SK-N-SH treated with all-trans-retinoic acid at 6 μM for 48 hours (cell line): ENCODE results near the gene CLK3.

ENCODE experiments used
- ATAC-seq: fragments of 200-7000 bp; cut with Tn5 transposase; 3 replicates; pipeline ENCODE4 v1.9.1; 2020; ENCODE audit warnings: mild to moderate bottlenecking, moderate library complexity
- ARNTL ChIP-seq: fragments of 450-650 bp; formaldehyde crosslinking; IDR thresholded peaks from 2 replicates; pipeline ENCODE4 v1.5.0; 2020; ENCODE audit warnings: low read depth, mild to moderate bottlenecking, moderate library complexity, borderline replicate concordance
- BACH2 ChIP-seq: fragments of 250-450 bp; sonication (Bioruptor Pico); IDR thresholded peaks from 2 replicates; pipeline ENCODE4 v1.9.0; 2021; ENCODE audit warnings: mild to moderate bottlenecking, borderline replicate concordance
- CSDC2 ChIP-seq: fragments of 250-450 bp; sonication (Bioruptor Pico); IDR thresholded peaks from 2 replicates; pipeline ENCODE4 v1.5.0; 2020; ENCODE audit warnings: mild to moderate bottlenecking, moderate library complexity
- GLIS3 ChIP-seq: fragments of 250-450 bp; sonication (Bioruptor Pico); IDR thresholded peaks from 2 replicates; pipeline ENCODE4 v1.5.0; 2020; ENCODE audit warnings: mild to moderate bottlenecking, moderate library complexity
- ISL1 ChIP-seq: fragments of 250-450 bp; sonication (Bioruptor Pico); IDR thresholded peaks from 2 replicates; pipeline ENCODE4 v2.1.2; 2022; ENCODE audit warnings: mild to moderate bottlenecking, moderate library complexity
- OSR1 ChIP-seq: fragments of 250-450 bp; sonication (Bioruptor Pico); IDR thresholded peaks from 2 replicates; pipeline ENCODE4 v1.8.0; 2022; ENCODE audit warnings: moderate library complexity, mild to moderate bottlenecking, inconsistent platforms
- PPARA ChIP-seq: fragments of 250-450 bp; sonication (Bioruptor Pico); IDR thresholded peaks from 2 replicates; pipeline ENCODE4 v1.5.0; 2020; ENCODE audit warnings: mild to moderate bottlenecking, borderline replicate concordance
- RARB ChIP-seq: fragments of 250-450 bp; sonication (Bioruptor Pico); IDR thresholded peaks from 2 replicates; pipeline ENCODE4 v1.8.0; 2021; ENCODE audit warnings: mild to moderate bottlenecking, moderate library complexity
- SNAI2 ChIP-seq: fragments of 250-450 bp; sonication (Bioruptor Pico); IDR thresholded peaks from 2 replicates; pipeline ENCODE4 v1.5.0; 2020; ENCODE audit warnings: mild to moderate bottlenecking, moderate library complexity
- TCF4 ChIP-seq: fragments of 250-450 bp; sonication (Bioruptor Pico); IDR thresholded peaks from 2 replicates; pipeline ENCODE4 v1.8.0; 2021; ENCODE audit warnings: mild to moderate bottlenecking, moderate library complexity, borderline replicate concordance
- TOX ChIP-seq: fragments of 250-450 bp; sonication (Bioruptor Pico); IDR thresholded peaks from 2 replicates; pipeline ENCODE4 v1.8.0; 2021; ENCODE audit warnings: mild to moderate bottlenecking, moderate library complexity, borderline replicate concordance
- ZC3H10 ChIP-seq: fragments of 250-450 bp; sonication (Bioruptor Pico); IDR thresholded peaks from 2 replicates; pipeline ENCODE4 v1.5.1; 2021; ENCODE audit warnings: mild to moderate bottlenecking, moderate library complexity
- ZFP3 ChIP-seq: fragments of 250-450 bp; sonication (Bioruptor Pico); IDR thresholded peaks from 2 replicates; pipeline ENCODE4 v1.5.0; 2020; ENCODE audit warnings: mild to moderate bottlenecking, moderate library complexity
- ZNF70 ChIP-seq: fragments of 450-650 bp; formaldehyde crosslinking; IDR thresholded peaks from 2 replicates; pipeline ENCODE4 v1.5.0; 2020; ENCODE audit warnings: mild to moderate bottlenecking, moderate library complexity
- ZNF8 ChIP-seq: fragments of 450-650 bp; formaldehyde crosslinking; IDR thresholded peaks from 2 replicates; pipeline ENCODE4 v1.5.0; 2020; ENCODE audit warnings: mild to moderate bottlenecking, moderate library complexity
- TF ChIP-seq, protein P1 (sequence below): fragments of 250-450 bp; sonication (Bioruptor Pico); IDR thresholded peaks from 2 replicates; pipeline ENCODE4 v1.5.1; 2021; ENCODE audit warnings: mild to moderate bottlenecking, moderate library complexity
- TF ChIP-seq, protein P2 (sequence below): fragments of 250-450 bp; sonication (Bioruptor Pico); IDR thresholded peaks from 2 replicates; pipeline ENCODE4 v1.5.0; 2020; ENCODE audit warnings: mild to moderate bottlenecking, moderate library complexity
- TF ChIP-seq, protein P3 (sequence below): fragments of 250-450 bp; sonication (Bioruptor Pico); IDR thresholded peaks from 2 replicates; pipeline ENCODE4 v1.8.0; 2020; ENCODE audit warnings: mild to moderate bottlenecking, moderate library complexity, borderline replicate concordance
- TF ChIP-seq, protein P4 (sequence below): fragments of 250-450 bp; sonication (Bioruptor Pico); IDR thresholded peaks from 2 replicates; pipeline ENCODE4 v1.5.1; 2020; ENCODE audit warnings: low read depth, mild to moderate bottlenecking, moderate library complexity

CLK3 gene

DNA sequence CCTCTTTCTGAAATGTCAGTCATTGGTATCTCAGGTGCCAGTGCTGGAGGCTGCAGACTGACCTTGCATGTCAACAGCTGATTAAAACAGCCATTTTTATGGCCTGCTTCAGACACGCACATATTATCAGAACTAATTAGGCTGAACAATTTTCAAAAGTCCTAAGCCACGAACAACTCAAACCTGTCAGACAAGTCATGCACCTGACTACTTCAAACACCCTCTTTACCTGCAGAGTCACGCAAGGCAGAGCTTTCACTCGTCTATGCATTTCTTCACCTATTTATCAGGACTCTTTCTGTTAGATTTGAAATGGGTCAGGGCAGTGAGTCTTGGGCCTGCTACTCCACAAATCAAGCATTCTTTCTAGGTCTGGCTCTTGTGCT, 26.7 kb downstream of the CLK3 start:
- ATAC-seq: no peak
- TF ChIP-seq SNAI2 (CRISPR knock-in tag) (no peak), ARNTL (CRISPR knock-in tag) (no peak), ZC3H10 (CRISPR knock-in tag) (no peak), PPARA (CRISPR knock-in tag) (no peak), TOX (CRISPR knock-in tag) (no peak), CSDC2 (CRISPR knock-in tag) (no peak), TCF4 (no peak), ISL1 (CRISPR knock-in tag) (no peak), OSR1 (CRISPR knock-in tag) (no peak), GLIS3 (CRISPR knock-in tag) (no peak), ZNF8 (CRISPR knock-in tag) (no peak), RARB (CRISPR knock-in tag) (no peak), ZFP3 (CRISPR knock-in tag) (no peak), BACH2 (no peak)
- TF ChIP-seq, protein P1, sequence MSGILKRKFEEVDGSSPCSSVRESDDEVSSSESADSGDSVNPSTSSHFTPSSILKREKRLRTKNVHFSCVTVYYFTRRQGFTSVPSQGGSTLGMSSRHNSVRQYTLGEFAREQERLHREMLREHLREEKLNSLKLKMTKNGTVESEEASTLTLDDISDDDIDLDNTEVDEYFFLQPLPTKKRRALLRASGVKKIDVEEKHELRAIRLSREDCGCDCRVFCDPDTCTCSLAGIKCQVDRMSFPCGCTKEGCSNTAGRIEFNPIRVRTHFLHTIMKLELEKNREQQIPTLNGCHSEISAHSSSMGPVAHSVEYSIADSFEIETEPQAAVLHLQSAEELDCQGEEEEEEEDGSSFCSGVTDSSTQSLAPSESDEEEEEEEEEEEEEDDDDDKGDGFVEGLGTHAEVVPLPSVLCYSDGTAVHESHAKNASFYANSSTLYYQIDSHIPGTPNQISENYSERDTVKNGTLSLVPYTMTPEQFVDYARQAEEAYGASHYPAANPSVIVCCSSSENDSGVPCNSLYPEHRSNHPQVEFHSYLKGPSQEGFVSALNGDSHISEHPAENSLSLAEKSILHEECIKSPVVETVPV (CRISPR knock-in tag): no peak
- TF ChIP-seq, protein P2, sequence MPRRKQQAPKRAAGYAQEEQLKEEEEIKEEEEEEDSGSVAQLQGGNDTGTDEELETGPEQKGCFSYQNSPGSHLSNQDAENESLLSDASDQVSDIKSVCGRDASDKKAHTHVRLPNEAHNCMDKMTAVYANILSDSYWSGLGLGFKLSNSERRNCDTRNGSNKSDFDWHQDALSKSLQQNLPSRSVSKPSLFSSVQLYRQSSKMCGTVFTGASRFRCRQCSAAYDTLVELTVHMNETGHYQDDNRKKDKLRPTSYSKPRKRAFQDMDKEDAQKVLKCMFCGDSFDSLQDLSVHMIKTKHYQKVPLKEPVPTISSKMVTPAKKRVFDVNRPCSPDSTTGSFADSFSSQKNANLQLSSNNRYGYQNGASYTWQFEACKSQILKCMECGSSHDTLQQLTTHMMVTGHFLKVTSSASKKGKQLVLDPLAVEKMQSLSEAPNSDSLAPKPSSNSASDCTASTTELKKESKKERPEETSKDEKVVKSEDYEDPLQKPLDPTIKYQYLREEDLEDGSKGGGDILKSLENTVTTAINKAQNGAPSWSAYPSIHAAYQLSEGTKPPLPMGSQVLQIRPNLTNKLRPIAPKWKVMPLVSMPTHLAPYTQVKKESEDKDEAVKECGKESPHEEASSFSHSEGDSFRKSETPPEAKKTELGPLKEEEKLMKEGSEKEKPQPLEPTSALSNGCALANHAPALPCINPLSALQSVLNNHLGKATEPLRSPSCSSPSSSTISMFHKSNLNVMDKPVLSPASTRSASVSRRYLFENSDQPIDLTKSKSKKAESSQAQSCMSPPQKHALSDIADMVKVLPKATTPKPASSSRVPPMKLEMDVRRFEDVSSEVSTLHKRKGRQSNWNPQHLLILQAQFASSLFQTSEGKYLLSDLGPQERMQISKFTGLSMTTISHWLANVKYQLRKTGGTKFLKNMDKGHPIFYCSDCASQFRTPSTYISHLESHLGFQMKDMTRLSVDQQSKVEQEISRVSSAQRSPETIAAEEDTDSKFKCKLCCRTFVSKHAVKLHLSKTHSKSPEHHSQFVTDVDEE (CRISPR knock-in tag): no peak
- TF ChIP-seq, protein P3, sequence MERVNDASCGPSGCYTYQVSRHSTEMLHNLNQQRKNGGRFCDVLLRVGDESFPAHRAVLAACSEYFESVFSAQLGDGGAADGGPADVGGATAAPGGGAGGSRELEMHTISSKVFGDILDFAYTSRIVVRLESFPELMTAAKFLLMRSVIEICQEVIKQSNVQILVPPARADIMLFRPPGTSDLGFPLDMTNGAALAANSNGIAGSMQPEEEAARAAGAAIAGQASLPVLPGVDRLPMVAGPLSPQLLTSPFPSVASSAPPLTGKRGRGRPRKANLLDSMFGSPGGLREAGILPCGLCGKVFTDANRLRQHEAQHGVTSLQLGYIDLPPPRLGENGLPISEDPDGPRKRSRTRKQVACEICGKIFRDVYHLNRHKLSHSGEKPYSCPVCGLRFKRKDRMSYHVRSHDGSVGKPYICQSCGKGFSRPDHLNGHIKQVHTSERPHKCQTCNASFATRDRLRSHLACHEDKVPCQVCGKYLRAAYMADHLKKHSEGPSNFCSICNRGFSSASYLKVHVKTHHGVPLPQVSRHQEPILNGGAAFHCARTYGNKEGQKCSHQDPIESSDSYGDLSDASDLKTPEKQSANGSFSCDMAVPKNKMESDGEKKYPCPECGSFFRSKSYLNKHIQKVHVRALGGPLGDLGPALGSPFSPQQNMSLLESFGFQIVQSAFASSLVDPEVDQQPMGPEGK: no peak

DNA sequence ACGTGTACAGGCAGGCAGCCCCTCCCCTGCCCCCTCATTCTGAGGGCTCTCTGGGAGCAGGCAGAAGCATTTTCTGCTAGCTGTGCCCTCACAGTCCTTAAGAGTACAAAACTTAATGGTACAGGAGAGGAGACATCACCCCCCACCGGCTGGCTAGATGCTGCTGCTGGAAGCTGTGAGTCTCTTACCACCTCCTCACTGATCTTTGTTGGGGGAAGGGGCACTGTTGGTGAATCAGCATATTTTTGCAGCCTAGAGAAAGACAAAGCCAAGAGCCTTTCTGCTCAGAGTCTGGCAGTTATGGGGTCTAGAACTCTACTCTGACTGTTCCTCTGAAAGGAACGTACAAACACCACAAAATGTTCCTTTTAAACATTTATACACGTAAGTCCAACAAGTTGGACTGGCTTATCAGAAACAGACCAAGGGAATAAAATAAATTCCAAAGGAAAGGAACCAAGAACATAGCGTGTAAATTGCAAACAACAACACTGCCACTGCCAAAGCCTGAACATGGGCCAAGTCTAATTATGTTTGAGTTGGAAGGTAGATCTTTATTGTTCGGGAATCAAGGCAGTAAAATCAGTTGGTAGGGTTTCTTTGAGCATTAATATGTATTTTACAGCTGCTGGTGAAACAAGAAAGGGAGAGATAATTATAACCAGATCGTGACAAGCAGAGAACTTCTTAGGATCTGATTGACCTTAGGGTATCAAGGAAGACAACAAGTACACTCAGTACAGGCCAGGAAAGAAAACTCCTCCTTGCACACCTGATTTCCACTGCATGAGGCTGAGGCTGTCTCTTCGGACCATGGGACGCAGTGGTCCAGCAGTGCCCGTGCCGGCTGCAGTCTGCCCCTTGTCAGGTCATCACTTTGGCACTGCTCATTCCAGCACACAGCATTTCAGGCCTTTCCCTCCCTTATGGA, 27.4 kb downstream of the CLK3 start:
- TF ChIP-seq CSDC2 (CRISPR knock-in tag) (no peak), TCF4 (no peak), ISL1 (CRISPR knock-in tag) (no peak), ZNF8 (CRISPR knock-in tag) (no peak), ZFP3 (CRISPR knock-in tag) (no peak), ZNF70 (CRISPR knock-in tag) (no peak), RARB (CRISPR knock-in tag) (no peak), ZC3H10 (CRISPR knock-in tag) (no peak), ARNTL (CRISPR knock-in tag) (no peak), SNAI2 (CRISPR knock-in tag) (no peak)
- TF ChIP-seq, protein P1 (CRISPR knock-in tag): no peak
- TF ChIP-seq, protein P4, sequence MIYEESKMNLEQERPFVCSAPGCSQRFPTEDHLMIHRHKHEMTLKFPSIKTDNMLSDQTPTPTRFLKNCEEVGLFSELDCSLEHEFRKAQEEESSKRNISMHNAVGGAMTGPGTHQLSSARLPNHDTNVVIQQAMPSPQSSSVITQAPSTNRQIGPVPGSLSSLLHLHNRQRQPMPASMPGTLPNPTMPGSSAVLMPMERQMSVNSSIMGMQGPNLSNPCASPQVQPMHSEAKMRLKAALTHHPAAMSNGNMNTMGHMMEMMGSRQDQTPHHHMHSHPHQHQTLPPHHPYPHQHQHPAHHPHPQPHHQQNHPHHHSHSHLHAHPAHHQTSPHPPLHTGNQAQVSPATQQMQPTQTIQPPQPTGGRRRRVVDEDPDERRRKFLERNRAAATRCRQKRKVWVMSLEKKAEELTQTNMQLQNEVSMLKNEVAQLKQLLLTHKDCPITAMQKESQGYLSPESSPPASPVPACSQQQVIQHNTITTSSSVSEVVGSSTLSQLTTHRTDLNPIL (CRISPR knock-in tag): no peak
- ATAC-seq: no peak

DNA sequence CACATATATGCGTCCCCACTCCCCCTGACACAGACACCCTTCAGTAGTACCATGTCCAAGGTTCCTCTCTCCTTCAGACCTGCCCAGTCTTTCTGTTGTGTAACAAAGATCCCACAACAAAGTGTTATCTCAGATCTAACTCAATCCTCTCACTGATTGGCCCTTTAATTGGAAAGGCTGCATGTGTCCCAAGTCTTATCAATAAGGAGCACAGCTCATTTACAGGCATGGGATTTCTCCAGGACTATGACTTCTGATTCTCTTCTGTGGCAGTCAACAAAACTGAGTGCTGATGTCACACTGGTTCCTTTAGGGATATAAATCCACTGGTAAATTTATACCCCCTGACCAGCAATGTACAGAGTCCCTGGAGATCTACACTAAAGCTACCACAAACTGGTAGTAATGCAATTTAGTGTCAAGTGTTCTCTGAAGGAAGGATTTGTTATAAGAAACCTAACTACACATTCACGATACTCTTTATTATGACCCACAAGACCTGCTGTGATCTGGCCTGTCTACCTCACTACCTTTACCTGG, 28.1 kb downstream of the CLK3 start:
- no peak for TF ChIP-seq ZNF70 (CRISPR knock-in tag)
- TF ChIP-seq, protein P2 (CRISPR knock-in tag): no peak
- TF ChIP-seq BACH2: no peak
- TF ChIP-seq GLIS3 (CRISPR knock-in tag): no peak
- no peak for TF ChIP-seq ISL1 (CRISPR knock-in tag)
- no peak for ATAC-seq
